GM19397 (cell line): Measurements from ENCODE around the gene ADAD2.
A peak's percentile ranks its signal among the peaks of the same experiment; 100 is the strongest.

Experiments used
- ATAC-seq: cut with Tn5 transposase; IDR thresholded peaks from one replicate; pipeline ENCODE4 v1.9.1; 2021; ENCODE audit warnings: mild to moderate bottlenecking, moderate library complexity; ENCODE audit not compliant: unreplicated experiment

ADAD2 gene

DNA sequence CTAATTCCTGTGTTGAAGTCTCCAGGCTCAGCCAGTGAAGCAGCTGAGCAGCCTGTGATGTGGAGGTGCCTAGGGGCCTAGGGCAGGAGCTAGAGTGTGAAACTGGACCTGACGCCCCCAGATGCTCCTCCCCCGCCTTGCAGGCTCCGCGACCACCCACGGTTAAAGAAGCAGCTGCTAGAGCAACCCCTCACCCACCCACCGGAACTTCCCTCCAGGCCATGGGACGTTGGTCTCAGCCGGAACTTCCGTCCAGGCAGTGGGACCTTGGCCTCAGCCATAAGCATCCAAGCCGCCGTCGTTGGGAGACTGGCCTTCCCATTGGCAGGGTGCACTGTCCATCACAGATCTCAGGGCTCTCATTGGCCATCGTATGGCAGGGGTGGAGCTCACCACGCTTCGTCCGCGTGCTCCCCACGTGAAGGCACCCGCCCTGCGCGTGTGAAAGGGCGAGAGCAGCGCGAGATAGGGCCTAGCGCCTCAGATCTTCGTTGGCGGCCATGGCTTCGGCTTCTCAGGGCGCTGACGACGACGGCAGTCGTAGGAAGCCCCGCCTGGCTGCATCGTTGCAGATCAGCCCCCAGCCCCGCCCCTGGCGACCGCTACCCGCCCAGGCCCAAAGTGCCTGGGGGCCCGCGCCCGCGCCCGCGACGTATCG is at the start of gene ADAD2:
Gene ADAD2 (plus strand): TSS at position 427 of the 658 bp plus-strand sequence. CDS start 74 bp downstream, at position 501.
- no peak for ATAC-seq

DNA sequence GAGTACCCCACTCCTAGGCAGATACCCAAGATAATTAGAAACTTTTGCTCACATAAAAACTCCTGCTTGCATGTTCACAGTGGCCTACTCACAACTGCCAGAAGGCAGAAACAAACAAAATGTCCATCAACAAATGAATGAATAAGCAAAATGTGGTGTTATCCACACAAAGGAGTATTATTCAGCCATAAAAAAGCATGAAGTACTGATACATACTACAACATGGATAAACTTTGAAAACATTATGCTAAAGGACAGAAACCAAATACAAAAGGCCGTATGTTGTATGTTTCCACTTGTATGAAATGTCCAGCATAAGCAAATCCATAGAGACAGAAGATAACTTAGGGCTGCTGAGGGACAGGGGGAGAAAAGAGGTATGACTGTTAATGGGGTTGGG is 47.9 kb upstream of the ADAD2 start:
- no peak for ATAC-seq

- no peak for ATAC-seq
Measured at GRCh38 chr16:84143784-84144199, 47.2 kb upstream of the ADAD2 start.

DNA sequence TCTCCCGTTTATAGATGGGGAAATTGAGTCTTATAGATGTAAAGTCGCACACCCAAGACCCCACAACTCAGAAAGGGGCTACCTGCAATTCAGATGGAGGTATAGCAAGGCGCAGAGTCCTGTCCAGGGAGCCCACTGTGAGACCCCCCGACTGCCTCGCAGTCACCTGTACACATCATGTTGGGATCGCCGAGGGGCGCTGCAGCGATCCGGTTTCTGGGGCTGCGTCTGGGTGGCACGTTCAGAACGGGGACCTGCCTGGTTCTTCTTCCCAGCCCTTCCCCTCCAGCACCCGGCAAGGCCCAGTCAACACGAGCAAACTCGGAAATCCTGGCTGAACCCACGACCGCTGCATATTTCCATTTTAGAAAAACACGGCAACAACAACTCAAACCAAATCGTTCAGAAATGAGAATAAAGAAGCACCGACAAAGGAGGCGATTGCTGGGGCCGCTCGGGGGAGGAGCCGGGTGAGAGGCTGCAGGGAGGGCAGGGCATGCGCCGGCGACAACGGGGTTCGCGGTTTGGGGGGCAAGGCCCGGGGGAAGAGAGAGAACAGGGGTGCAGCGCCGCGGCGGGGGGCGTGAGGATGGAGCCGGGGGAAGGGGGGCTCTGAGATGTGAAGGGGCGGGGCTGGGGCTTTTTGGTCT is 46.6 kb upstream of the ADAD2 start:
- peak; percentile 5 for ATAC-seq

GRCh38 chr16:84144859-84145639 is 45.9 kb upstream of the ADAD2 start, which contains the start of the genes DNAAF1 and HSDL1:
TSS of gene DNAAF1 (plus strand) at chr16:84145308. CDS start at chr16:84145441, 133 bp downstream.
TSS of gene HSDL1 (minus strand) at chr16:84145177. CDS start at chr16:84131321, 13,856 bp downstream.
- peak; percentile 89 for ATAC-seq

- ATAC-seq = no peak
Measured at GRCh38 chr16:84150926-84151325, 40.0 kb upstream of the ADAD2 start.

DNA sequence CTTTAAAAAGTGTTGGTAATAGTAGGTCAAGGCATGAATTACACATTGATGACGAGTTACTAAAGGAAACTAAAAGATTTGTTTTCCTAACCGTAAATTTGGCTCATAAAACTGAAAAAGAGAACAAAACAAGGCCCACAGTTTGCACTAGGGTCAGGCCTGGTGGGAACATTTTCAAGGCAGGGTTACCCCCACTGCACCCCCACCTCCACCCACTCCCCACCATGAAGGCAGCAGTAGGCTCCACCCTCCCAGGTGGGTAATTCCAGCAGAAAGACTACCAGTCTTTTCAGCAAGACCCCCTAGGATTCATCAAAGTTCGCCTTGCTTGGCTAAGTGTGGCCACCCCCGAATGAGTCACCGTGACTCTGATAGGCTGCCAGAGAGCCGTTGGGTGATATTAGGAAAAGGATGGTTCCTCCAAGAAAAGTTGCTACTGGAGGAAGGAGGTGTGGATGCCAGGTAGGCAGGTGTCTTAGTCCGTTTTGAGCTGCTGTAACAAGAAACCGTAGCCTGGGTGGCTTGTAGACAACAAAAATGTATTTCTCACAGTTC is 37.2 kb upstream of the ADAD2 start:
- no peak for ATAC-seq

DNA sequence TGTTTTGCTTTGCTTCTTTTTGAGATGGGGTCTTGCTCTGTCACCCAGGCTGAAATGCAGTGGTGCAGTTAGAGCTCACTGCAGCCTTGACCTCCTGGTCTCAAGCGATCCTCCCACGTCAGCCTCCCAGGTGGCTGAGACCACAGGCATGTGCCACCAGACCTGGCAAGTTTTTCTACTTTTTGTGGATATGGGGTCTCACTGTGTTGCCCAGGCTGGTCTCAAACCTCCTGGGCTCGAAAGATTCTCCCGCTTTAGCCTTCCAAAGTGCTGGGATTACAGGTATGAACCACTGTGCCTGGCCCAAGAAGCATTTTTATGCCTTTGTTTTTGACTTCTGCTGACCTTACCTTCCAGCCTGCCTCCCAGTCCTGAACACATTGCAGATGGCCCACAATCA is 35.7 kb upstream of the ADAD2 start:
- ATAC-seq = no peak

- ATAC-seq = no peak
Measured at GRCh38 chr16:84155771-84156170, 35.2 kb upstream of the ADAD2 start.

- no peak for ATAC-seq
Measured at GRCh38 chr16:84156342-84156784, 34.6 kb upstream of the ADAD2 start.

DNA sequence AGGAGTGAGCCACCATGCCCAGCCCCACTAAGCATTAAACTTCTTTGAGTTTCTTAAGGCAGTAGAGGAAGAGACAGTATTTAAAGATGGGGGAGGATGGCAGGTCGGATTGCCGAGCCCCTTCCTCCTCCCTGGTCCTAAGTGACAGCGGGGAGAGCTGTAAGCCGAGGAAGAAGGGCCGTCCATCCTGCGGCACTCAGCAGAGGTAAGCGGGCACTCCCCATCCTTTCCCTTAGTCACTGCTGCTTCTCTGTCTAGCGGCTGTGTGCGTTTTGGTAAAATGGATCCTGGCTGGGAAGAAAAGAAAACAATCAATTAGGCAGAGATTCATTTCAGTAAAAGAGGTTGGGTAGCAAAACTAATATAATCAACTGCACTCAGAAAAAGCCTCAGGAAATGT is 31.9 kb upstream of the ADAD2 start:
- no peak for ATAC-seq

DNA sequence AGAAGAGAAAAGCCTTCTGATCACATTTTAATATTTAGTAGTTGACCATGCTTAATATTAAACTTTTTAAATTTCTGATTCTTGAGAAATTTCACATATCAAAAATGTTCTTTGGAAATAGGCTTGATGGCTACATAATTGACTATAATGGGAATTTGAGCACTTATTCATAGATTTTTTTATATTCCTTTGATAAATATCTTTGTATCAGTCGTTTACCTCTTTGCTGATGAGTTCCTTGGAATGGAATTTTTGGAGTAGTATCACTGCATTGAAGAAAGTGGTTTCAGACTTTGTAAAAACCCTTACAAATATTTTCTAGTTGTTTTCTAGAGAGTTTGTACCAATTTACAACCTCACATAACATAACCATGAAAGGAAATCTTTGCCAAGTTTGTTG is 31.2 kb upstream of the ADAD2 start:
- no peak for ATAC-seq

GRCh38 chr16:84161037-84161436 is 29.9 kb upstream of the ADAD2 start:
- no peak for ATAC-seq

GRCh38 chr16:84161801-84162200 is 29.2 kb upstream of the ADAD2 start:
- ATAC-seq = no peak

- no peak for ATAC-seq
Measured at GRCh38 chr16:84165746-84166145, 25.2 kb upstream of the ADAD2 start.

- no peak for ATAC-seq
Measured at GRCh38 chr16:84166796-84167695, 23.9 kb upstream of the ADAD2 start.

DNA sequence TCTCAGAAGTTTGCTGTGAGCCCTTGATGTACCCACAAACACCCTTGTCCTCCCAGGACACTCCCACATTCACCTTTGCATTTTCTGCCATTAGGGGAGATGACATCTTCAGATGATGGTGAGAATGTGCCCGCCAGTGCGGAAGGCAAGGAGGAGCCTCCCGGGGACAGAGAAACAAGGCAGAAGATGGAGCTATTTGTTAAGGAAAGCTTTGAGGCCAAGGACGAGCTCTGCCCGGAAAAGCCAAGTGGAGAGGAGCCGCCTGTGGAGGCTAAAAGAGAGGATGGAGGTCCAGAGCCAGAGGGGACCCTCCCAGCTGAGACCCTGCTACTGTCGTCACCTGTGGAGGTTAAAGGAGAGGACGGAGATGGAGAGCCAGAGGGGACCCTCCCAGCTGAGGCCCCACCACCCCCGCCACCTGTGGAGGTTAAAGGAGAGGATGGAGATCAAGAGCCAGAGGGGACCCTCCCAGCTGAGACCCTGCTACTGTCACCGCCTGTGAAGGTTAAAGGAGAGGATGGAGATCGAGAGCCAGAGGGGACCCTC is 21.1 kb upstream of the ADAD2 start:
- no peak for ATAC-seq

GRCh38 chr16:84174396-84174795 is 16.6 kb upstream of the ADAD2 start:
- no peak for ATAC-seq

DNA sequence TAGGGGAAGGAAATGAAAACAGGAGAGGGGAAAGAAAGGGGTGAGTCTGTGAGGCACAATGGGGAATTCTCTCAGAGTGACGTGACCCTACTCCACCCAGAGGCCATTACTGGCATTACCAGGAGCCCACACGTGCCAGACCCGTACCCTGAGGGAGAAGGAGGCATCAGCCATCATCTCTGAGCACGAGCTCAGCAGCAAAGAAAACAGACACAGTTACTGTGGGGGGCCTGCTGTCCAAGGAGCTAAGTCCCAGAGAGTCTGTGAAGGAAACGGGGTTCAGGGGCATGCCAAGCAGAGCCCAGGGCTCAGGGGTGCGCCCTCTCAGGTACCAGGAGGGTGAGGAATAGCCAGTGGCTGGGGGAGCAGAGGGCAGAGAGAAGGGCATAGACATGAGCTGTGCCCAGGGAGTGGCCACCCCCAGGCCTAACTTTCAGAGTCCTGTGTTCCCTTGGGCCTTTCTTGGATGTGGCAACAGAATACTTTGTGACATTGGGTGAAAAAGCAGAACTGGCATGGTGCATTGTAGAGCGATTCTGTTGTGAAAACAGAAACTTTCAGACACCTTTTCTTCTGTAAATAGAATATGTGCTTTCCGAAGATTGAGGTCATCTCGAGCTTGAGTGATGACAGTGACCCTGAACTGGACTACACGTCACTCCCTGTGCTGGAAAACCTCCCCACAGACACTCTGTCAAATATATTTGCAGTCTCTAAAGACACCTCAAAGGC is 15.4 kb upstream of the ADAD2 start:
- ATAC-seq = peak; percentile 49
